Keratinocyte (primary cell): Measurements from ENCODE around the gene TLR10. TPM values are rescaled to one million over a fixed set of nuclear protein-coding genes. Genes with fewer than 3 reads are reported as not detected.

Source experiments
- DNase-seq: peaks from one replicate; pipeline ENCODE4 v3.0.0-alpha.2; 2011; ENCODE audit warnings: low read depth, missing footprints, low spot score
- FAIRE-seq: peaks from 2 replicates; lab custom pipeline; 2011; peaks lifted over from hg19 to GRCh38; lab: Jason Lieb, UNC
- H2AFZ ChIP-seq: 2 replicates; pipeline ENCODE4 v1.6.0; 2012; ENCODE audit warnings: low read length, control low read depth, inconsistent platforms; ENCODE audit not compliant: control insufficient read depth
- H3K27ac ChIP-seq: 2 replicates; pipeline ENCODE4 v1.5.1; 2011; ENCODE audit warnings: low read length; ENCODE audit not compliant: control insufficient read depth, insufficient read depth
- H3K27me3 ChIP-seq: 3 replicates; pipeline ENCODE4 v1.6.0; 2011; ENCODE audit warnings: low read length; ENCODE audit not compliant: control insufficient read depth, insufficient read depth; ENCODE audit errors: extremely low read depth
- H3K36me3 ChIP-seq, 2 experiments: 2 replicates in 1 of 2; 3 replicates in 1 of 2; pipeline ENCODE4 v1.5.1; 2011; ENCODE audit warnings: low read length in 2 of 2, mild to moderate bottlenecking in 1 of 2; ENCODE audit not compliant: control insufficient read depth in 2 of 2, insufficient read depth in 2 of 2; ENCODE audit errors: extremely low read depth in 1 of 2
- H3K4me1 ChIP-seq: 3 replicates; pipeline ENCODE4 v1.5.1; 2011; ENCODE audit warnings: low read length; ENCODE audit not compliant: control insufficient read depth, insufficient read depth; ENCODE audit errors: extremely low read depth
- H3K4me2 ChIP-seq: 3 replicates; pipeline ENCODE4 v1.6.0; 2011; ENCODE audit warnings: low read depth, low read length; ENCODE audit not compliant: control insufficient read depth, insufficient read depth; ENCODE audit errors: extremely low read depth
- H3K4me3 ChIP-seq, 3 experiments: fragments of 200-600 bp in 1 of 3; sonication (generic) in 1 of 3; 2 replicates in 2 of 3; 3 replicates in 1 of 3; pipeline ENCODE4 v1.5.1; 2011 to 2016; ENCODE audit warnings: low read length in 3 of 3, mild to moderate bottlenecking in 3 of 3, control low read depth in 2 of 3, inconsistent platforms in 1 of 3, low read depth in 1 of 3, mixed read lengths in 1 of 3, mixed run types in 1 of 3, moderate library complexity in 1 of 3; ENCODE audit not compliant: control insufficient read depth in 2 of 3, insufficient read depth in 2 of 3; ENCODE audit errors: extremely low read depth in 1 of 3
- H3K79me2 ChIP-seq: 2 replicates; pipeline ENCODE4 v1.6.0; 2012; ENCODE audit warnings: low read length; ENCODE audit not compliant: control insufficient read depth, insufficient read depth
- H3K9ac ChIP-seq: 3 replicates; pipeline ENCODE4 v1.6.0; 2011; ENCODE audit warnings: low read length; ENCODE audit not compliant: control insufficient read depth, insufficient read depth; ENCODE audit errors: extremely low read depth
- H3K9me1 ChIP-seq: 3 replicates; pipeline ENCODE4 v1.6.0; 2011; ENCODE audit warnings: low read length; ENCODE audit not compliant: control insufficient read depth, insufficient read depth; ENCODE audit errors: extremely low read depth
- H3K9me3 ChIP-seq: 2 replicates; pipeline ENCODE4 v1.5.1; 2012; ENCODE audit warnings: low read depth, low read length; ENCODE audit not compliant: control insufficient read depth
- H4K20me1 ChIP-seq: 3 replicates; pipeline ENCODE4 v1.6.0; 2011; ENCODE audit warnings: low read length; ENCODE audit not compliant: control insufficient read depth, insufficient read depth; ENCODE audit errors: extremely low read depth
- CTCF ChIP-seq, 3 experiments: IDR thresholded peaks in 1 of 3; conservative IDR thresholded peaks in 1 of 3; optimal IDR thresholded peaks in 1 of 3; 2 replicates in 2 of 3; 3 replicates in 1 of 3; pipeline versions ENCODE3 to v1.5.1; 2011; ENCODE audit warnings: low read length in 3 of 3, mild to moderate bottlenecking in 3 of 3, moderate library complexity in 2 of 3, control low read depth in 1 of 3, inconsistent platforms in 1 of 3; ENCODE audit not compliant: insufficient read depth in 2 of 3; ENCODE audit errors: extremely low read depth in 1 of 3
- EZH2 ChIP-seq: IDR thresholded peaks from one replicate; pipeline ENCODE4 v1.6.1; 2012; ENCODE audit warnings: inconsistent platforms, mild to moderate bottlenecking, low read length, moderate library complexity
- dilution Hi-C: fragments of 300-500 bp; cut with MboI; formaldehyde crosslinking; loops from one replicate; pipeline ENCODE4 v1.7.0; 2020; ENCODE audit warnings: low sequenced_read_pairs; ENCODE audit not compliant: extremely low pct_ligation_motif_present
- polyA plus RNA-seq, 5 experiments: library from polyadenylated mRNA; depleted of rRNA in 3 of 5; stranded (reverse) in 3 of 5; stranded (forward) in 1 of 5; unstranded in 1 of 5; fragments of >200 nt; gene quantifications; 1 replicate in 1 of 5; 2 replicates in 3 of 5; 3 replicates in 1 of 5; pipeline versions ENCODE4 v1.2.1 to v1.2.3, GENCODE V29; 2011 to 2012; ENCODE audit warnings: missing spikeins in 2 of 5, low read depth in 1 of 5, low replicate concordance in 1 of 5

The TLR10 gene
- polyA plus RNA-seq, 1 donor (not counting 4 experiments of a cell fraction or from before 2014, with no cell fraction given) = 0.05 TPM

GRCh38 chr4:38788317-38788716, 5.5 kb upstream of the TLR10 start:
- FAIRE-seq (peak; percentile 56), DNase-seq (peak; percentile 60)
- H3K9ac ChIP-seq = no peak overlapping the region
- H3K4me2 ChIP-seq = no peak overlapping the region
- TF ChIP-seq CTCF (optimal IDR thresholded peaks at IDR 0.05 in 1 of 3, IDR thresholded peaks at IDR 0.05 in 1 of 3, conservative IDR thresholded peaks at IDR 0.05 in 1 of 3; ENCODE audit: extremely low read depth in 1 of 3, insufficient read depth in 2 of 3, low read length in 3 of 3) (no peak), EZH2 (no peak)
- peaks cover 6% of the 10 kb centered on the region for H3K4me1 ChIP-seq
- H2AFZ ChIP-seq = peak overlapping the region; percentile 47
- no peaks in the 10 kb centered on the region for H3K9me3 ChIP-seq
- no peaks in the 10 kb centered on the region for H3K36me3 ChIP-seq
- no peaks in the 10 kb centered on the region for H3K79me2 ChIP-seq
- H3K4me3 ChIP-seq = no peak overlapping the region
- no peaks in the 10 kb centered on the region for H3K9me1 ChIP-seq
- no peaks in the 10 kb centered on the region for H4K20me1 ChIP-seq
- peak overlapping the region; percentile 59 for H3K27ac ChIP-seq
- no peaks in the 10 kb centered on the region for H3K27me3 ChIP-seq
- dilution Hi-C loops = no loop called here

- Histone ChIP-seq H3K79me2 (no peaks in the 10 kb centered on the region), H4K20me1 (no peaks in the 10 kb centered on the region), H3K36me3 (no peaks in the 10 kb centered on the region), H3K9me1 (no peaks in the 10 kb centered on the region), H3K9me3 (no peaks in the 10 kb centered on the region), H3K27me3 (no peaks in the 10 kb centered on the region), H3K9ac (no peak overlapping the region), H2AFZ (peak overlapping the region; percentile 47), H3K4me3 (no peak overlapping the region), H3K27ac (peak overlapping the region; percentile 45), H3K4me1 (peaks cover 6% of the 10 kb centered on the region), H3K4me2 (no peak overlapping the region)
- TF ChIP-seq EZH2 = no peak
- no peak for TF ChIP-seq CTCF (optimal IDR thresholded peaks at IDR 0.05 in 1 of 3, IDR thresholded peaks at IDR 0.05 in 1 of 3, conservative IDR thresholded peaks at IDR 0.05 in 1 of 3; ENCODE audit: extremely low read depth in 1 of 3, insufficient read depth in 2 of 3, low read length in 3 of 3)
- no peak for DNase-seq
- dilution Hi-C loops = no loop called here
- peak; percentile 5 for FAIRE-seq
These were observed 4.9 kb upstream of the TLR10 start for GRCh38 chr4:38787693-38788092.
